GM18519 (cell line): Measurements from ENCODE around the gene SH3RF3.

Source experiments
- ATAC-seq: cut with Tn5 transposase; IDR thresholded peaks from one replicate; pipeline ENCODE4 v1.9.1; 2021; ENCODE audit warnings: mild to moderate bottlenecking, moderate library complexity; ENCODE audit not compliant: unreplicated experiment, low FRiP score

Gene SH3RF3

DNA sequence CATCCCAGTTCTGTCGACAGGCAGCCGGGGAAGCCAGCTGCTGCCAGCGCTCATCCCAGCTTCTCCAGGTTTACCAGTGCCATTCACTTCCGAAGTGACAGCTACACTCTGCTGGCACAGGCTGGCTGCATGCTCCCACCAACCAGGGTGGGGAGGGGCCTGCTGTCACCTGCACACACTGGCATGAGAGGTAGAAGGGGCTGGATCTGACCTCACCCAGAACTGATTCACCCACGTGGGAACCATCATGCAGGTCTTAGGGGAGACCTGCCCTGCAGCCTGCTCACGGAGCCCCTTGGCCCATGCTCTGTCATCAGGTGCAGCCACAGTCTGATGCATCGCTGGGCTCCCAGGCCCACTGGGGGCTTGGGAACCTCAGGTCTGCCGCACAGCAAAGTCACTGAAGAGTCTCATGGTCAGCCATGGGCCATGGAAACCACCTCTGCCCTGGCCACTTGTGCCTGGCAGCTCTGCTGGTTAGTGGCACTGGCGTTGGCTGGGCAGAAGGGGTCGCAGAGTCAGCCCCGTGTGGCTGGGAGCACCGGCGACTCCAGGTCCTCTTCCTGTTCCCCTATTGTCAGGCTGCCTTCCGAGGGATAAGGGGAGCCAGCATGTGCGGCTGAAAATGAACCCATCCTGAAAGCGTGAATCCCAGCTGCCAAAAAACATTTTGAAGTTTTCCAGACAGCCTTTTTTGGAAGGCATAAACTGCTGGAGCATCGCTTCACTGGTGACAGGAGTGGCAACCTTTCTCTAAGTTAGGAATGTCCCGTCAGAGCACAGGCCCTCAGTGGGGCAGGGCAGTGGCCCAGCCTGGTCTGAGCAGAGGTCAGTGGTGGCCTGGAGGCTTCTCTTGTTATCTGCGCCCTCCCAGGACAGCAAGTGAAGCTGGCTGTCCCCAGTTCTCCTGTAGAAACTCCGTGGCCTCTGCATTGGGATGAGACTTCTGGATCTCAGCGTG is 327.0 kb downstream of the SH3RF3 start:
- no peak for ATAC-seq

DNA sequence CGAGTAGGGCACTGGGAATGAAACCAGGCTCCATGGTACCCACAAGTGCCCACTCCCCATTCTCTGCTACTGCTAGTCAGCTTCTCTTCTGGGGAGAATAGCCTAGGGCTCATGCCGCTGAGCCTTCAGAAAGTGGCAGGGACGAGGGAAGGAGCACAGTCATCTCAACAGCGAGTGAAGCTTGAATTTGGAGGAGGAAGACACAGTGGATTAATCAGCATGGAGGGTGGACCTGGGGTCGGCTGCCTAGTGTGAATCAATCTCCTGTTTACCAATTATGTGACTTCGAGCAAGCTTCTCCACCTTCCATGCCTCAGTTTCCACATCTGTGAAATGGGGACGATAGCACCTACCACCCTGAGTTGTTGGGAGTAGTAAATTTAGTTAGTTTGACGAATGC is 327.8 kb downstream of the SH3RF3 start:
- no peak for ATAC-seq

GRCh38 chr2:109457366-109457765 is 328.4 kb downstream of the SH3RF3 start:
- ATAC-seq = no peak

DNA sequence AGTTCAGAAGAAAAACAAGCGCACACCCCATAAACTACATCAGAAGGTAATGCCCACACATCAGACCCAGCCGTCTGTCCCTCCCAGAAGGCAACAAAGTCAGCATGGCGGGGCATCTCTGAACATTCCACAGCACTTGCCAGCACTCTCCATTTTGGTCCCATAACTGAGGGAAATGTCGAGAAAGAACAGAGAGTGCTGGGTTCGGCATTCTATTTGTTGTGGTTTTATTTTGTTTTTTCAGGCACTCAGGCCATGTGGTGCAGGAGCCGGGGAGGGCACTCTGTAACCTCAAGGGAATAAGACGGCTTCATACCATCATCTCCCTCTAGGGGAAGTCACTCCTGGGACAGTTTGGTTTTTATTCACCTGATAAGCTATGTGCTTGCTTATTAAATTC is 328.8 kb downstream of the SH3RF3 start:
- ATAC-seq = no peak

DNA sequence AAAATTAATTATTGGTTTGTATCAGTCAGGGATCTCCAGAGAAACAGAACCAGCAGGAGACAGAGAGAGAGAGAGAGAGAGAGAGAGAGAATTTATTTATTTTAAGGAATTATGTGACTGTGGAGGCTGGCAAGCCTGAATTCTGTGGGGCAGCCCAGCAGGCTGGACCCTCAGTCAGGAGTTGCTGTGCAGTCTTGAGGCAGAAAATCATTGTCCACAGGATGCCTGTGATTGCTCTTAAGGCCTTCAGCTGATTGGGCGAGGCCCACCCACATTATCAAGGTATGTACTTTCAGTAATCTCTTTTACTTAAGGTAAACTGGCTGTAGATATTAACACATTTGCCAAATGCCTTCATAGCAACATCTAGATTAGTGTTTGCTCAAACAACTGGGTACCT is 329.5 kb downstream of the SH3RF3 start:
- ATAC-seq = no peak

DNA sequence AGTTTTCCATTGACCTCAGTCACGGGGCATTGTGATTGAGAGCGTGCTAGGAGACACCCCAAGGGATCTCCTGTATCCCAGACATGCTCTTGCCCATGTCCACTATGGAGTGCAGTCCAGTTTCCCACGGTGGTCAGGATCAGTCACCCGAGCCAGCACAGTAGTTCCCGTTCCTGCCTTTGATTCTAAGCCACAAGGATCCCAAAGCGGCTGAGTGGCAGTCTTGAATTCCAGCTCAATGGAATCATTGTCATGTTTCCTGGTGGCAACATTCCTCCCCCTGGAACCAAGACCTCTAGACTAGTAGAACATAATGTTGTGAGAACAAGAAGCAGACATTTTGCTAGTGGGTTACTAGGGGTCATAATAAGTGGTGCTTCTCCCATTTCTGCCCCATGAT is 330.5 kb downstream of the SH3RF3 start:
- ATAC-seq = no peak

GRCh38 chr2:109460553-109461324 is 331.7 kb downstream of the SH3RF3 start:
- ATAC-seq = no peak

DNA sequence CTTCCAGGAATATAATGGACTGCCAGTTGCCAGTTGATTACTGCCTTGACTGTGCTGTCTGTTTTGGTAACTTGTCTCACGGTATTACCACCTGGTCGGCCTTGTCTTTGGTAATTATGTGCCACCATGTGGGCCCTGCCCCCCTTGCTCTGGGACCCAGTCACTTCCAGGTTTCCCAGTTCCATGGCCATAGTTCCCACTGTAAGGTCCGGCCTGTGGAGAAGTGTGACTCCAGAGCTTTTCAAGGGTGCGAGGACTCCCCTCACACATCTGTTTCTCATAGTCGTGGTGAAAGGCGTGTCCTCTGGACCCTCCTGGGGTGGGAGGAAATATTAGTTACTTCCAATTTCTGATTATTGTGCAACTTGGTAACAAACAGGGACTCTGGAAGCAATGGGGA is 334.2 kb downstream of the SH3RF3 start:
- no peak for ATAC-seq

GRCh38 chr2:109463891-109464290 is 334.9 kb downstream of the SH3RF3 start:
- no peak for ATAC-seq

DNA sequence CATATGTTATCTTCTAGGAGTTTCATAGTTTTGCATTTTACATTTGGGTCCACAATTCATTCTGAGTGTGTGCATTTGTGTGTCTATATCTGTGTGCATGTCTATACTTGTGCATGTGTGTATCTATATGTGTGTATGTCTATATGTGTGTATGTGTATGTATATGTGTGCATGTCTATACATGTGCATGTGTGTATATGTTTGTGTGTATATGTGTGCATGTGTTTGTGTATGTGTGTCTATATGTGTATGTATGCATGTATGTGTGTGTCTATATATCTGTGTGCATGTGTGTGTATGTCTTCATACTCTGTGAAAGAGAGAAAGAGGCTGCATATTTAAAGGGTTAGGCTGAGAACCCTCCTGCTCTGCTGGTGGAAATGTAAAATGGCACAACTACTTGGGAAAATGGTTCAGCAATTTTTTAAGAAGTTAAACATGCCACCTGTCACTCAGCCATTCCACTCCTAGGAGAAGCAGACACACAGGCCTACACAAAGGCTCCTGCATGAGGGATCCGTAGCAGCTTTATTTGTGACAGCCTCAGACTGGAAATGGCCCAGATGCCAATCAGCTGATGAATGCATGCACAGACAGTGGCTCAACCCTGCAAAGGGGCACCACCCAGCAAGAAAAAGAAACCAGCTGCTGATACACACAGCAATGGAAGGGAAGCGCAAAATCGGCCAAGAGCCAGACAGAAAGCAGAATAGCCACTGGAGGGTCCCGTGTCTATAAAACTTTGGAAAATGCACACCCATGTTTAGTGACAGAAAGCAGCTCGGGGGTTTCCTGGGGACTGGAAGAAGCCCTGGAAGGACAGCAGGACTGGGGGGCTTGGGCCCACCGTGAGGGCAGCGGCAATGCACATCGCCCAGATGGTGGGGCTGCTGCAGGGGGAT is 337.9 kb downstream of the SH3RF3 start:
- ATAC-seq = no peak

- ATAC-seq = no peak
Observed at GRCh38 chr2:109467701-109468100, 338.7 kb downstream of the SH3RF3 start.

GRCh38 chr2:109468893-109469292 is 339.9 kb downstream of the SH3RF3 start:
- ATAC-seq = no peak

DNA sequence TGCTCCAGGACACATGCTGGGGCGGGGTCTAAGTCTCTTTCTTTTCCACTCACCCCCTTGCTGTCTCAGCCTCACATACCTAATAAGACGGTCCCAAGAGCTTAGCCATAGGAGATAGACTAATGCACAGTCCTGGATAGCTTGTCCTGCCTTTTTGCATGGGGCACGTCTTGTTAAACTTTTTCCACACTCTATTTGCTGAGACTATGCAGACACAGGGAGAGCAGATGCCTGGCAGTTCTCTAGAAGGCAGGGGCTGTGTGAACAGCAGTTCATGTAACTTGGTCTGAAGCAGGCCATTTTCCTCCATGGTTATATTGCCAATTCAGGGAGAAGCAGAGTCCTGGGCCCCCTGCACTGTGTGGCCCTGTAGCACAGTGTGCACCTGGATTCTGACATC is 342.7 kb downstream of the SH3RF3 start:
- no peak for ATAC-seq

- no peak for ATAC-seq
Observed at GRCh38 chr2:109472331-109472959, 343.4 kb downstream of the SH3RF3 start.

DNA sequence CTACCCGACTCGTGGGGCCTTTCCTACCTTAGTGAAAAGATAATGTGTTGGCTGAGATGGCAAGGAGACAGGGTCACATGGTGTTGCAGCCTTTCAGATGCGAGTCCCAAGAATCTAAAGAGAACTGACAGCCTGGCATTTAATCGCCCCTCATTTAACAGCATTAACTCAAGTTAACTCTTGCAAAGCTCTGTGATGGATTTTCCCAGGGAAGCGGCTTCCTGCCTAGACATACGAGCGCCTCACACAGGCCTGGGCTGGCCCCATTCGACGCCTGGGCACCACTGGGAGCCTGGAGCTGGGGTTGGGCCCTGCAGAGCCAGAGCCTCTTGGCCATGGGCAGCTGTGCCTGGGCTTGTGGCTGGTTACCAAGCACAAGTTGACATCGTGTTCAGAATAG is 344.0 kb downstream of the SH3RF3 start:
- no peak for ATAC-seq

GRCh38 chr2:109473616-109474318 is 344.8 kb downstream of the SH3RF3 start:
- no peak for ATAC-seq

DNA sequence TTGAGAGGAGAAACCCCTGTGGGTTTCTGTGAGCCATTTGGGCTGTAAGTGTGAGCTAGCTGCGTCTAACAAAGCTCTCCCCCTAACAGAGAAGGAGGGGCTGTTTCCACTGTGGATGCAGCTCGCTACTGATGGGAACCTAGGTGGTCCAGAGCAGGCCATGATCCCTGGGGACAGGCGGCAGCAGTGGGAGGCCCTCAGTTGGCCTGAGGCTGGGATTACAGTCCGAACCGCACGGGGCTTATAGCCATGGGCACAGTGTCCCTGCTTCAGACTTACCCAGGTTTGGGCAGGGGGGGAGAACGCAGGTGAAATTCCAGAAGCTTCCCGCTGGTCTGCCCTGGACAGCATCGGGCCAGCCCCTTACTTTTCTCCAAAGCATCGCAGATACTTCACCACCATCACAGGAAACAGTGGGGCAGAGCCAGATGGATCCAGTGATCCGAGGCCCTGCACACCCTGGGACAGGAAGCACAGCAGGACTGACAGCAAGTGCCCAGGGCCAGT is 345.4 kb downstream of the SH3RF3 start:
- no peak for ATAC-seq

GRCh38 chr2:109475531-109476210 is 346.7 kb downstream of the SH3RF3 start:
- no peak for ATAC-seq
